Measurements from ENCODE around the gene ZMYM4. TPM values are rescaled to one million over a fixed set of nuclear protein-coding genes. Genes with fewer than 3 reads are reported as not detected.

The ZMYM4 gene
- polyA plus RNA-seq, 1 donor (not counting 4 experiments of a cell fraction or from before 2014, with no cell fraction given), result 24.8 TPM

- Histone ChIP-seq H3K27ac (ENCODE audit: control insufficient read depth, insufficient read depth, low read length) (no peak overlapping the region), H3K9ac (ENCODE audit: control insufficient read depth, extremely low read depth, insufficient read depth, low read length) (no peak overlapping the region), H3K9me3 (ENCODE audit: control insufficient read depth, low read depth, low read length) (no peaks in the 10 kb centered on the region), H3K4me1 (ENCODE audit: control insufficient read depth, extremely low read depth, insufficient read depth, low read length) (peaks cover 5% of the 10 kb centered on the region), H4K20me1 (ENCODE audit: control insufficient read depth, extremely low read depth, insufficient read depth, low read length) (peaks cover 2% of the 10 kb centered on the region), H2AFZ (ENCODE audit: control insufficient read depth, low read length) (no peak overlapping the region), H3K9me1 (ENCODE audit: control insufficient read depth, extremely low read depth, insufficient read depth, low read length) (no peaks in the 10 kb centered on the region), H3K79me2 (ENCODE audit: control insufficient read depth, insufficient read depth, low read length) (peaks cover 6% of the 10 kb centered on the region), H3K4me2 (ENCODE audit: control insufficient read depth, extremely low read depth, insufficient read depth, low read depth, low read length) (no peak overlapping the region), H3K4me3 (ENCODE audit: control insufficient read depth in 2 of 3, extremely low read depth in 1 of 3, insufficient read depth in 2 of 3, low read depth in 1 of 3, low read length in 3 of 3) (no peak overlapping the region), H3K27me3 (ENCODE audit: control insufficient read depth, extremely low read depth, insufficient read depth, low read length) (no peaks in the 10 kb centered on the region), H3K36me3 (ENCODE audit: control insufficient read depth in 2 of 2, extremely low read depth in 1 of 2, insufficient read depth in 2 of 2, low read length in 2 of 2) (peaks cover 1 to 5% of the 10 kb centered on the region in 2 experiments)
- no peak for FAIRE-seq
- DNase-seq (ENCODE audit: low read depth, low spot score), result no peak
- TF ChIP-seq, protein P1, sequence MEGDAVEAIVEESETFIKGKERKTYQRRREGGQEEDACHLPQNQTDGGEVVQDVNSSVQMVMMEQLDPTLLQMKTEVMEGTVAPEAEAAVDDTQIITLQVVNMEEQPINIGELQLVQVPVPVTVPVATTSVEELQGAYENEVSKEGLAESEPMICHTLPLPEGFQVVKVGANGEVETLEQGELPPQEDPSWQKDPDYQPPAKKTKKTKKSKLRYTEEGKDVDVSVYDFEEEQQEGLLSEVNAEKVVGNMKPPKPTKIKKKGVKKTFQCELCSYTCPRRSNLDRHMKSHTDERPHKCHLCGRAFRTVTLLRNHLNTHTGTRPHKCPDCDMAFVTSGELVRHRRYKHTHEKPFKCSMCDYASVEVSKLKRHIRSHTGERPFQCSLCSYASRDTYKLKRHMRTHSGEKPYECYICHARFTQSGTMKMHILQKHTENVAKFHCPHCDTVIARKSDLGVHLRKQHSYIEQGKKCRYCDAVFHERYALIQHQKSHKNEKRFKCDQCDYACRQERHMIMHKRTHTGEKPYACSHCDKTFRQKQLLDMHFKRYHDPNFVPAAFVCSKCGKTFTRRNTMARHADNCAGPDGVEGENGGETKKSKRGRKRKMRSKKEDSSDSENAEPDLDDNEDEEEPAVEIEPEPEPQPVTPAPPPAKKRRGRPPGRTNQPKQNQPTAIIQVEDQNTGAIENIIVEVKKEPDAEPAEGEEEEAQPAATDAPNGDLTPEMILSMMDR (optimal IDR thresholded peaks at IDR 0.05 in 1 of 3, IDR thresholded peaks at IDR 0.05 in 1 of 3, conservative IDR thresholded peaks at IDR 0.05 in 1 of 3; ENCODE audit: extremely low read depth in 1 of 3, insufficient read depth in 2 of 3, low read length in 3 of 3), result no peak
- TF ChIP-seq EZH2 (IDR thresholded peaks at IDR 0.05; ENCODE audit: low read length), result no peak
- dilution Hi-C loops (cut with MboI; ENCODE audit: extremely low pct_ligation_motif_present, low sequenced_read_pairs), result no loop called here
Observed at GRCh38 chr1:35300376-35300775, 31.9 kb downstream of the ZMYM4 start.

- peaks cover 1 to 5% of the 10 kb centered on the region in 2 experiments for H3K36me3 ChIP-seq (ENCODE audit: control insufficient read depth in 2 of 2, extremely low read depth in 1 of 2, insufficient read depth in 2 of 2, low read length in 2 of 2)
- no peaks in the 10 kb centered on the region for H3K9me1 ChIP-seq (ENCODE audit: control insufficient read depth, extremely low read depth, insufficient read depth, low read length)
- dilution Hi-C loops (cut with MboI; ENCODE audit: extremely low pct_ligation_motif_present, low sequenced_read_pairs), result no loop called here
- no peak overlapping the region for H3K4me2 ChIP-seq (ENCODE audit: control insufficient read depth, extremely low read depth, insufficient read depth, low read depth, low read length)
- no peaks in the 10 kb centered on the region for H3K9me3 ChIP-seq (ENCODE audit: control insufficient read depth, low read depth, low read length)
- H4K20me1 ChIP-seq (ENCODE audit: control insufficient read depth, extremely low read depth, insufficient read depth, low read length), result peaks cover 2% of the 10 kb centered on the region
- H3K4me1 ChIP-seq (ENCODE audit: control insufficient read depth, extremely low read depth, insufficient read depth, low read length), result peaks cover 5% of the 10 kb centered on the region
- H3K9ac ChIP-seq (ENCODE audit: control insufficient read depth, extremely low read depth, insufficient read depth, low read length), result no peak overlapping the region
- H3K4me3 ChIP-seq (ENCODE audit: control insufficient read depth in 2 of 3, extremely low read depth in 1 of 3, insufficient read depth in 2 of 3, low read depth in 1 of 3, low read length in 3 of 3), result no peak overlapping the region
- H3K27me3 ChIP-seq (ENCODE audit: control insufficient read depth, extremely low read depth, insufficient read depth, low read length), result no peaks in the 10 kb centered on the region
- H2AFZ ChIP-seq (ENCODE audit: control insufficient read depth, low read length), result no peak overlapping the region
- H3K79me2 ChIP-seq (ENCODE audit: control insufficient read depth, insufficient read depth, low read length), result peaks cover 10% of the 10 kb centered on the region
- FAIRE-seq, result no peak
- no peak for DNase-seq (ENCODE audit: low read depth, low spot score)
- TF ChIP-seq EZH2 (IDR thresholded peaks at IDR 0.05; ENCODE audit: low read length), result no peak
- TF ChIP-seq, protein P1 (optimal IDR thresholded peaks at IDR 0.05 in 1 of 3, IDR thresholded peaks at IDR 0.05 in 1 of 3, conservative IDR thresholded peaks at IDR 0.05 in 1 of 3; ENCODE audit: extremely low read depth in 1 of 3, insufficient read depth in 2 of 3, low read length in 3 of 3), result no peak
- H3K27ac ChIP-seq (ENCODE audit: control insufficient read depth, insufficient read depth, low read length), result no peak overlapping the region
Observed at GRCh38 chr1:35301674-35302392, 33.3 kb downstream of the ZMYM4 start.
